Right lobe of liver (tissue), 6 donors: Measurements from ENCODE around the gene CCDC34. TPM values are rescaled to one million over a fixed set of nuclear protein-coding genes. Genes with fewer than 3 reads are reported as not detected.

ENCODE experiments used
- ATAC-seq, 4 donors: fragments of 200-7000 bp; cut with Tn5 transposase; one replicate each; pipeline ENCODE4 v1.9.1; 2020; ENCODE audit warnings: mild to moderate bottlenecking in 4 of 4, moderate library complexity in 4 of 4
- DNase-seq, 3 donors: peaks; one replicate each; pipeline ENCODE4 v3.0.0-alpha.2; 2020
- H3K27ac ChIP-seq, 3 donors: fragments of 200-600 bp; one replicate each; pipeline ENCODE4 v1.8.0; 2022
- H3K27me3 ChIP-seq, 2 donors: fragments of 200-600 bp; one replicate each; pipeline ENCODE4 v1.8.0; 2022
- H3K36me3 ChIP-seq, 4 donors: fragments of 200-600 bp; sonication (generic) in 1 of 4; one replicate each; pipeline versions ENCODE4 v1.5.1 to v1.8.0; 2017 to 2022; ENCODE audit warnings: control low read depth in 1 of 4
- H3K4me1 ChIP-seq, 4 donors: fragments of 200-600 bp; sonication (generic) in 1 of 4; one replicate each; pipeline versions ENCODE4 v1.5.1 to v1.8.0; 2017 to 2022; ENCODE audit warnings: control low read depth in 1 of 4
- H3K4me3 ChIP-seq, 3 donors: fragments of 200-600 bp; one replicate each; pipeline ENCODE4 v1.8.0; 2022
- H3K9me3 ChIP-seq, 4 donors: fragments of 200-600 bp; sonication (generic) in 1 of 4; one replicate each; pipeline versions ENCODE4 v1.5.1 to v1.8.0; 2017 to 2022; ENCODE audit warnings: control low read depth in 1 of 4
- POLR2A ChIP-seq: fragments of 450-650 bp; IDR thresholded peaks from one replicate; pipeline ENCODE4 v1.6.1; 2017; ENCODE audit warnings: antibody characterized with exemption, mild to moderate bottlenecking
- WGBS: methylation state at CpG from one replicate; pipeline ENCODE4 v1.1.6; 2018; ENCODE audit warnings: low coverage, low lambda C conversion rate; ENCODE audit not compliant: insufficient coverage; ENCODE audit errors: missing lambda C conversion rate; 5-methylcytosine and 5-hydroxymethylcytosine counted together
- intact Hi-C, 2 donors: fragments of 100-400 bp; cut with DNase I; formaldehyde crosslinking; loops; one replicate each; pipeline versions ENCODE4 v1.11.2 to v1.14.1; 2022
- total RNA-seq, 6 experiments: library from RNA; depleted of rRNA in 2 of 6; stranded (reverse); fragments of >200 nt in 2 of 6; fragmentation: NEBNext Ultra II Directional in 3 of 6; extraction: Animal tissue kit (Norgen Biotek cat#: 25700) in 3 of 6; gene quantifications; one replicate each; pipeline versions ENCODE4 v1.1.0 to v1.2.4, GENCODE V29; 2016 to 2023
- TF ChIP-seq, protein P1 (sequence below), 4 donors: fragments of 200-600 bp in 3 of 4; fragments of 450-650 bp in 1 of 4; IDR thresholded peaks; one replicate each; pipeline versions ENCODE4 v1.5.1 to v1.8.0; 2016 to 2022; ENCODE audit warnings: antibody characterized with exemption in 4 of 4, mild to moderate bottlenecking in 2 of 4
- donor health status: DM: no; HTN: yes; CAD: no.
- donor health status: DM: no; HTN: no; CAD: no.
- donor health status: DM: no; HTN: no; CAD: no.
- donor health status: DM: no; HTN: yes; CAD: no.
- donor health status: DM: no; HTN: yes; CAD: no.

Gene CCDC34
- total RNA-seq, 6 experiments from 2014 or later, result 1.8 to 3.6 (median 2.1) TPM

DNA sequence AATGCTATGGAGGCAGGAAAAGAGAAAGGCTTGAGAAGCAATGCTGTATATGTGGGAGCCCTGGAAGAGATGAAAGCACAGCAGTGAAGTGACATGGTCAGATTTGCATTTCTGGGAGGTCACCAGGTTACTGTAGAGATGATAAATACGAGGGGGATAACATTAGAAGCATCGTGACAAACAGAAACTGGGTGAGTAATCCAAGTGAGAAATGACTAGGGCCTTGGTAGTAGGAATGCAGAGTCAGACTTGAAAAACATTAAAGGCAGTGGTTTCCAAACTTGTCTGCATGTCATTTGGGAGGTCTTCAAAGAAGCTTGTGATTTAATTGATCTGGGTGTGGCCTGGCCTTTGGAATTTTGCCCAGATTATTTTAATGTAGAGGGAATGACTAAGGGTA, 43.9 kb downstream of the CCDC34 start:
- Histone ChIP-seq H3K4me1 (no peaks in the 10 kb centered on the region), H3K4me3 (no peak overlapping the region), H3K27me3 (no peaks in the 10 kb centered on the region), H3K27ac (no peak overlapping the region), H3K36me3 (no peaks in the 10 kb centered on the region), H3K9me3 (no peaks in the 10 kb centered on the region)
- ATAC-seq, result peak in 1 of 4 donors; percentile 37
- no peak for DNase-seq
- 25% methylated on average over 2 of the region's 2 CpGs for WGBS
- intact Hi-C loops, result no loop called here
- TF ChIP-seq, protein P1, sequence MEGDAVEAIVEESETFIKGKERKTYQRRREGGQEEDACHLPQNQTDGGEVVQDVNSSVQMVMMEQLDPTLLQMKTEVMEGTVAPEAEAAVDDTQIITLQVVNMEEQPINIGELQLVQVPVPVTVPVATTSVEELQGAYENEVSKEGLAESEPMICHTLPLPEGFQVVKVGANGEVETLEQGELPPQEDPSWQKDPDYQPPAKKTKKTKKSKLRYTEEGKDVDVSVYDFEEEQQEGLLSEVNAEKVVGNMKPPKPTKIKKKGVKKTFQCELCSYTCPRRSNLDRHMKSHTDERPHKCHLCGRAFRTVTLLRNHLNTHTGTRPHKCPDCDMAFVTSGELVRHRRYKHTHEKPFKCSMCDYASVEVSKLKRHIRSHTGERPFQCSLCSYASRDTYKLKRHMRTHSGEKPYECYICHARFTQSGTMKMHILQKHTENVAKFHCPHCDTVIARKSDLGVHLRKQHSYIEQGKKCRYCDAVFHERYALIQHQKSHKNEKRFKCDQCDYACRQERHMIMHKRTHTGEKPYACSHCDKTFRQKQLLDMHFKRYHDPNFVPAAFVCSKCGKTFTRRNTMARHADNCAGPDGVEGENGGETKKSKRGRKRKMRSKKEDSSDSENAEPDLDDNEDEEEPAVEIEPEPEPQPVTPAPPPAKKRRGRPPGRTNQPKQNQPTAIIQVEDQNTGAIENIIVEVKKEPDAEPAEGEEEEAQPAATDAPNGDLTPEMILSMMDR (IDR thresholded peaks at IDR 0.05), result no peak
- no peak for TF ChIP-seq POLR2A

DNA sequence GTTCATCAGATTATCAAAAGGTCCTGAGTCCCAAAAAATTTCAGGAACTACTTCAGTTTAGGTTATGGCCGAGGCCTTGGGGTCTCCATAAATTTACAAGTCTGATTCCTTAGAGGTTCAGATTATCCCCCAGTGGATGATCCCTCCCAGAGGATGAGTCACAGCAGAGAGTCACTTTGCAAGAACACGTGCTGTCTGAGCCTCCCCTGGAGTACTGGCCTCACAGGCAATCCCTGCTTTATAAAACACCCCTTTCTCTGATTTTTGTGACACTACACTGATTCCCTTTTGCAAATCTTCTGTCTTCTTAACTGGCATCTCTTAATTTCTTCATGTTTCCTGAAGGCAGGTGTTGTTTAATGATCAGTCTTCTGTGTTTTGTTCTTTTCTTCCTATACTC, 45.3 kb downstream of the CCDC34 start:
- TF ChIP-seq, protein P1 (IDR thresholded peaks at IDR 0.05), result no peak
- TF ChIP-seq POLR2A, result no peak
- H3K36me3 ChIP-seq, result no peaks in the 10 kb centered on the region
- ATAC-seq, result no peak

DNA sequence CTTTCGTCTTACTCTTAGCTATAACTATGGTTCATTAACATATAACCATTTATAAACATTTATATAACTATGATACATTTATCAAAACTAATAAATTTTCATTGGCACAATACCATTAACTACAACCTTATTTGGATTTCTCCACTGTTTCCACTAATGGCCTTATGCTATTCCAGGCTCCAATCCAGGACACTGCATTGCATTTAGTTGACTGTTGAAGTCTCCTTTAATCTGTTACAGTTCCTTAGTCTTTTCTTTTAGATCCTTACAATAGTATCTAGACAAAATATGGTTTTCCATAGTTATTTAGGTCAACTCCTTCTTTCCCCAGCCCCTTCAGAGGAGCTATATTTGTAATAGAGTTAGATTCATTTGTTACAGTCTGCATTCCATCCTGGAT, 47.2 kb downstream of the CCDC34 start:
- H3K4me3 ChIP-seq, result no peak overlapping the region
- H3K4me1 ChIP-seq, result peaks cover 0 to 20% (median 9%) of the 10 kb centered on the region in 4 donors
- H3K9me3 ChIP-seq, result no peaks in the 10 kb centered on the region
- WGBS, result 80% methylated on average over 1 of the region's 1 CpG
- intact Hi-C loops, result no loop called here
- H3K36me3 ChIP-seq, result no peaks in the 10 kb centered on the region
- TF ChIP-seq, protein P1 (IDR thresholded peaks at IDR 0.05), result no peak
- no peak for TF ChIP-seq POLR2A
- no peaks in the 10 kb centered on the region for H3K27me3 ChIP-seq
- ATAC-seq (no peak), DNase-seq (no peak)
- no peak overlapping the region for H3K27ac ChIP-seq

More for the DNA sequence above, 45.3 kb downstream of the CCDC34 start:
- Histone ChIP-seq H3K4me1 (peaks cover 0 to 6% (median 2%) of the 10 kb centered on the region in 4 donors), H3K4me3 (no peak overlapping the region), H3K27me3 (no peaks in the 10 kb centered on the region), H3K9me3 (no peaks in the 10 kb centered on the region), H3K27ac (no peak overlapping the region)
- intact Hi-C loops, result no loop called here
- WGBS, result 60% methylated on average over 1 of the region's 2 CpGs
- DNase-seq, result no peak

DNA sequence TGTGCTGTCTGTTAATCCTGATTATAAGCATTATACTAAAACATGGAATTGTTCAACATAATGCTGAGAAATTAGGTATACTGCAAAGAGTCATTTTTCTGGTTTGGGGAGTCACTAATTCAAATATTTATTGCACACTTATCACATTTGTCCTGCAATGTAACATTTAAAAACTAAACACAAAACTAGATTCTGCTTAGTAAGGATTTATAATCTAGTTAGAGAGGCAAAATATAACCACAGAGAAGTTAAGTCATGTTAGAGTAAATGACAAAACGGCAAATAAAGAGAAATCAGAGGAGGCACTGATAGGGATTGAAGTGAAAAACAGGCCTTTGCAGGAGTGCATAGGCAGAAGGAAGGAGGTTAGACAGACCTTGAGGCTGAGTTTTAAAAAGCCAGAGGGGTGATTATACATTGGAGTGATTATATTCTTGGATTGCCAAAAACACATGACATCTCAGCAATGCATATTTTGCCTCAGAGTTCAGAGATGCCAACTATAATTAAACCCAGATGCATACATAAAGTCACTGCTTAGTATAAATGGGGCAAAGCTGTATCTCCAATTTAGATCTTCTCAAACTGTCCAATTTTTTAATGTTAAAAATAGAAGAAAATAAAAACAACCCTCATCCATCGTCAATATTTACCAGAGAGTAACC, 49.7 kb downstream of the CCDC34 start:
- WGBS, result 86% methylated on average over 2 of the region's 2 CpGs

More for the DNA sequence above, 49.7 kb downstream of the CCDC34 start:
- DNase-seq, result no peak
- Histone ChIP-seq H3K4me1 (peaks cover 0 to 23% (median 9%) of the 10 kb centered on the region in 4 donors), H3K4me3 (no peak overlapping the region), H3K9me3 (no peaks in the 10 kb centered on the region), H3K36me3 (no peaks in the 10 kb centered on the region), H3K27ac (peak overlapping the region in 1 of 3 donors; percentile 2), H3K27me3 (no peaks in the 10 kb centered on the region)
- TF ChIP-seq POLR2A, result no peak
- TF ChIP-seq, protein P1 (IDR thresholded peaks at IDR 0.05), result no peak
- intact Hi-C loops, result no loop called here
- ATAC-seq, result no peak
